WERI-Rb-1 (cell line): ENCODE measurements around the gene LRRC42.

Experiments used
- DNase-seq: peaks from one replicate; pipeline ENCODE4 v3.0.0-alpha.2; 2020
- H3K27ac ChIP-seq: fragments of 250-450 bp; sonication (Bioruptor Pico); 2 replicates; pipeline ENCODE4 v1.5.1; 2020; ENCODE audit warnings: mild to moderate bottlenecking, moderate library complexity
- H3K27me3 ChIP-seq: fragments of 250-450 bp; sonication (Bioruptor Pico); 2 replicates; pipeline ENCODE4 v1.5.1; 2021; ENCODE audit warnings: mild to moderate bottlenecking, low read depth, moderate library complexity; ENCODE audit not compliant: insufficient read depth, severe bottlenecking
- H3K36me3 ChIP-seq: fragments of 250-450 bp; sonication (Bioruptor Pico); 2 replicates; pipeline ENCODE4 v1.5.1; 2020; ENCODE audit warnings: mild to moderate bottlenecking, moderate library complexity
- H3K4me3 ChIP-seq: 2 replicates; pipeline ENCODE4 v1.5.1; 2011; ENCODE audit warnings: low read depth, mild to moderate bottlenecking, control low read depth, low read length
- H3K9me3 ChIP-seq: fragments of 250-450 bp; sonication (Bioruptor Pico); 2 replicates; pipeline ENCODE4 v1.5.1; 2021; ENCODE audit warnings: mild to moderate bottlenecking, moderate library complexity; ENCODE audit not compliant: severe bottlenecking
- TF ChIP-seq, protein P1 (sequence below): IDR thresholded peaks from 2 replicates; pipeline ENCODE4 v1.5.1; 2011; ENCODE audit warnings: low read depth, mild to moderate bottlenecking, control low read depth, inconsistent platforms, low read length

Gene LRRC42

DNA sequence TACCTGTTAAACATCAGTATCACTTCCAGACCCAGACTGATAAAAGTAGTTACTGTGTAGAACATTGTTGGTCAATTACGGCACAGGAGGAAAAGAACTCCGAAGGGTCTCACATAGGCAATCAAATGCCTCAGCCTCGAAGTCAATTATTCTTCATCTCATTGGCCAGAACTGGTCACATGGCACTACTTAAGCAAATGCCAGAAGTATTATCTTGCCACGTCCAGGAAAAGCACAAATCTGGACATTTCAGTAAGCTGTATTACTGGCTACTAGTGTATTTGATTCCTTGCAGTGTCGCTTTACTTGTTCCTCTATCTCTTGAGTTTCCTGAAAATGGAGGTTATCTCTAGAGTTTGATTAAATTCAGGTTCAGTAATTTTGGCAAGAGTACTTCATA lies 27.8 kb upstream of the LRRC42 start:
- DNase-seq, result no peak
- TF ChIP-seq, protein P1, sequence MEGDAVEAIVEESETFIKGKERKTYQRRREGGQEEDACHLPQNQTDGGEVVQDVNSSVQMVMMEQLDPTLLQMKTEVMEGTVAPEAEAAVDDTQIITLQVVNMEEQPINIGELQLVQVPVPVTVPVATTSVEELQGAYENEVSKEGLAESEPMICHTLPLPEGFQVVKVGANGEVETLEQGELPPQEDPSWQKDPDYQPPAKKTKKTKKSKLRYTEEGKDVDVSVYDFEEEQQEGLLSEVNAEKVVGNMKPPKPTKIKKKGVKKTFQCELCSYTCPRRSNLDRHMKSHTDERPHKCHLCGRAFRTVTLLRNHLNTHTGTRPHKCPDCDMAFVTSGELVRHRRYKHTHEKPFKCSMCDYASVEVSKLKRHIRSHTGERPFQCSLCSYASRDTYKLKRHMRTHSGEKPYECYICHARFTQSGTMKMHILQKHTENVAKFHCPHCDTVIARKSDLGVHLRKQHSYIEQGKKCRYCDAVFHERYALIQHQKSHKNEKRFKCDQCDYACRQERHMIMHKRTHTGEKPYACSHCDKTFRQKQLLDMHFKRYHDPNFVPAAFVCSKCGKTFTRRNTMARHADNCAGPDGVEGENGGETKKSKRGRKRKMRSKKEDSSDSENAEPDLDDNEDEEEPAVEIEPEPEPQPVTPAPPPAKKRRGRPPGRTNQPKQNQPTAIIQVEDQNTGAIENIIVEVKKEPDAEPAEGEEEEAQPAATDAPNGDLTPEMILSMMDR, result no peak
- Histone ChIP-seq H3K27ac (no peak overlapping the region), H3K9me3 (no peaks in the 10 kb centered on the region), H3K36me3 (peaks cover 30% of the 10 kb centered on the region), H3K4me3 (no peak overlapping the region), H3K27me3 (no peaks in the 10 kb centered on the region)

GRCh38 chr1:53919675-53920066 lies 26.5 kb upstream of the LRRC42 start:
- Histone ChIP-seq H3K27ac (no peak overlapping the region), H3K9me3 (no peaks in the 10 kb centered on the region), H3K36me3 (peaks cover 35% of the 10 kb centered on the region), H3K4me3 (no peak overlapping the region), H3K27me3 (no peaks in the 10 kb centered on the region)
- TF ChIP-seq, protein P1, result no peak
- DNase-seq, result no peak

GRCh38 chr1:53927376-53927881 lies 18.7 kb upstream of the LRRC42 start:
- DNase-seq, result no peak
- Histone ChIP-seq H3K9me3 (no peaks in the 10 kb centered on the region), H3K27ac (no peak overlapping the region), H3K36me3 (peaks cover 33% of the 10 kb centered on the region), H3K4me3 (no peak overlapping the region), H3K27me3 (no peaks in the 10 kb centered on the region)
- TF ChIP-seq, protein P1, result no peak

- DNase-seq, result no peak
- peaks cover 26% of the 10 kb centered on the region for H3K36me3 ChIP-seq
- TF ChIP-seq, protein P1, result no peak
Measured at GRCh38 chr1:53929246-53929960, 16.7 kb upstream of the LRRC42 start.

DNA sequence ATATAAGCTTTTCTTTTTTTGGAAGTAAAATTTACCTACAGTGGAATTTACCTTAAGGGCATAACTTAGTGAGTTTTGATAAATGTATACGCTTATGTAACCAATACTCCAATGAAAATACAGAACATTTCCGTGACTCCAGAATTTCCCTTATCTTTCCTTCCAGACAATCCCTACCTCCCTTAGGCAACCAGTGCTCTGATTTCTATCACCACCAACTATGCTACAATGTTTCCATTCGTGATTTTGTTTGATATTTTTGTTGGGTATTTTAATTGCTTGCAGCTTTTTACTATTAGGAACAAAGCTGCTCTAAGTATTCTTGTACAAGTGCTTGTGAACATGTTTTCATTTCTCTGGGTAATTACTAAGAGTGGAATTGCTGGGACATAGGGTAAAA lies 15.2 kb upstream of the LRRC42 start:
- Histone ChIP-seq H3K36me3 (peaks cover 39% of the 10 kb centered on the region), H3K4me3 (no peak overlapping the region), H3K27ac (no peak overlapping the region), H3K9me3 (peaks cover 8% of the 10 kb centered on the region), H3K27me3 (no peaks in the 10 kb centered on the region)
- DNase-seq, result no peak
- TF ChIP-seq, protein P1, result no peak

More at GRCh38 chr1:53929246-53929960, 16.7 kb upstream of the LRRC42 start:
- Histone ChIP-seq H3K27ac (no peak overlapping the region), H3K9me3 (peaks cover 4% of the 10 kb centered on the region), H3K27me3 (no peaks in the 10 kb centered on the region), H3K4me3 (no peak overlapping the region)
